Transverse colon (tissue), 4 donors: ENCODE results near the gene SLC13A3.

Experiments used
- CTCF ChIP-seq, 5 experiments: fragments of 200-600 bp in 3 of 5; fragments of 450-650 bp in 2 of 5; sonication (generic) in 3 of 5; IDR thresholded peaks; 1 replicate in 2 of 5; 2 replicates in 3 of 5; pipeline ENCODE4 v1.5.1; 2016 to 2017; ENCODE audit warnings: antibody characterized with exemption in 5 of 5, inconsistent platforms in 3 of 5, mild to moderate bottlenecking in 2 of 5, moderate library complexity in 1 of 5
- EP300 ChIP-seq: sonication (generic); formaldehyde crosslinking; IDR thresholded peaks from one replicate; pipeline ENCODE4 v1.6.1; 2017; ENCODE audit warnings: antibody characterized with exemption, low read depth
- POLR2AphosphoS5 ChIP-seq, 3 donors: sonication (generic); formaldehyde crosslinking; IDR thresholded peaks; one replicate each; pipeline ENCODE4 v1.6.1; 2016; ENCODE audit warnings: antibody characterized with exemption in 3 of 3

DNA sequence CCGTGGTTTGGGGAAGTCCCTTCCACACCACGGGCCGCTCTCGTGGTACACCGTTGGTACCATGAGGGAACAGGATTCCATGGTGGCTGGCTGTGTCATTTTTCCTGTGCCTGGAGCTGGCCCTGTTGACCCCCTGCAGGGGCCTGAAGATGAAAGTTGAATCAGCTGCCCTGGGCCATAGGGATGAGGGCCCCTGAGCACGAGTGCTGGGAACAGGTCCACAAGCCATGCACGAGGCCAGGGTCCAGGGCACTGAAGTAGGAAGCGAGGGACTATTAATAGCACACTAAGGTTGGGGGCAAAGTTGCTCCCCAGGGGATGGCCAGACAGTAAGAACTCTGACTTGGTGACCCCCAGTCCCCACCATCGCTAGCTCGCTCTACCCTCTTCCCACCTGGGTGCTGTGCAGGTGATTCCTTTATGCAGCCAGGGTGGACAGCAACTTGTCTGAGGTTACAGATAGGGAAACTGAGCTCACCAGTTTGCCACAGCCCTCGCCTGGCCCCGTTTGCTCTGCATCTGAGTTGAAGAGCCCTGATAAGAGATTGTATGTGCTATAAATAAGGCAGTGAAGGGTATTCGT is 46.6 kb downstream of the SLC13A3 start:
- TF ChIP-seq CTCF (IDR thresholded peaks at IDR 0.05) (no peak), EP300 (no peak), POLR2AphosphoS5 (IDR thresholded peaks at IDR 0.05) (no peak)
